A549 (cell line): ENCODE results near the gene SNRNP70. TPM values are rescaled to one million over a fixed set of nuclear protein-coding genes. Genes with fewer than 3 reads are reported as not detected.
A peak's percentile ranks its signal among the peaks of the same experiment; 100 is the strongest.

Experiments
- ATAC-seq, 2 experiments: fragments of 200-7000 bp in 1 of 2; fragments of >200 bp in 1 of 2; cut with Nextera tagmentation in 1 of 2; cut with Tn5 transposase in 1 of 2; 3 replicates each; pipeline versions ENCODE4 v1.8.0 to v1.9.1; 2018 to 2020; ENCODE audit warnings: mild to moderate bottlenecking in 1 of 2, moderate library complexity in 1 of 2
- CTCF ChIA-PET: fragments of 300-600 bp; sonication (Branson Sonifier 250); formaldehyde crosslinking; extraction: SDS; loops from one replicate; lab custom pipeline; 2021; ENCODE audit warnings: antibody characterized with exemption, inconsistent platforms; lab: Yijun Ruan, JAX
- POLR2A ChIA-PET: fragments of 350-600 bp; formaldehyde crosslinking; extraction: SDS; loops from one replicate; lab custom pipeline; 2021; ENCODE audit warnings: antibody characterized with exemption, inconsistent platforms; lab: Yijun Ruan, JAX
- DNase-seq, 2 experiments: peaks; one replicate each; pipeline versions ENCODE4 v3.0.0 to v3.0.0-alpha.2; 2011 to 2016; ENCODE audit warnings: low read depth in 1 of 2, low spot score in 1 of 2
- FAIRE-seq: peaks from 2 replicates; lab custom pipeline; 2011; peaks lifted over from hg19 to GRCh38; lab: Jason Lieb, UNC
- H3K27ac ChIP-seq, 2 experiments: fragments of >200 bp; sonication (Bioruptor Twin); formaldehyde crosslinking; 3 replicates each; pipeline ENCODE4 v1.5.1; 2016 to 2017
- H3K4me1 ChIP-seq: fragments of >200 bp; sonication (Bioruptor Twin); formaldehyde crosslinking; 3 replicates; pipeline ENCODE4 v1.6.1; 2016
- H3K4me2 ChIP-seq: fragments of >200 bp; sonication (Bioruptor Twin); formaldehyde crosslinking; 3 replicates; pipeline ENCODE4 v1.6.1; 2016
- H3K4me3 ChIP-seq: fragments of >200 bp; sonication (Bioruptor Twin); formaldehyde crosslinking; 3 replicates; pipeline ENCODE4 v1.5.1; 2016
- H3K9me3 ChIP-seq: fragments of >200 bp; sonication (Bioruptor Twin); formaldehyde crosslinking; 3 replicates; pipeline ENCODE4 v1.6.1; 2016
- CHD2 ChIP-seq: fragments of 150-350 bp; IDR thresholded peaks from 2 replicates; pipeline ENCODE4 v1.6.1; 2014; ENCODE audit warnings: low read length; ENCODE audit not compliant: partially characterized antibody
- EHMT2 ChIP-seq: fragments of 200-600 bp; sonication (generic); IDR thresholded peaks from 2 replicates; pipeline ENCODE4 v1.6.1; 2016; ENCODE audit warnings: antibody characterized with exemption, low read depth, mild to moderate bottlenecking, moderate library complexity
- ELK1 ChIP-seq: fragments of 150-350 bp; IDR thresholded peaks from 2 replicates; pipeline ENCODE4 v1.6.1; 2014; ENCODE audit warnings: low read depth, mild to moderate bottlenecking, low read length
- FOSL2 ChIP-seq, 2 experiments: fragments of 450-650 bp in 1 of 2; fragments of >200 bp in 1 of 2; sonication (Bioruptor Twin) in 1 of 2; formaldehyde crosslinking; IDR thresholded peaks; 2 replicates each; pipeline versions ENCODE4 v1.5.0 to v1.6.1; 2016 to 2020; ENCODE audit warnings: mild to moderate bottlenecking in 1 of 2, moderate library complexity in 1 of 2
- FOXS1 ChIP-seq: fragments of 250-450 bp; sonication (Bioruptor Pico); IDR thresholded peaks from 2 replicates; pipeline ENCODE4 v1.5.0; 2020; ENCODE audit warnings: mild to moderate bottlenecking, moderate library complexity
- HDAC2 ChIP-seq: fragments of 200-600 bp; sonication (generic); IDR thresholded peaks from 2 replicates; pipeline ENCODE4 v1.6.1; 2016
- HOXB13 ChIP-seq: fragments of 250-450 bp; sonication (Bioruptor Pico); IDR thresholded peaks from 2 replicates; pipeline ENCODE4 v1.5.0; 2020; ENCODE audit warnings: low read depth, mild to moderate bottlenecking, moderate library complexity
- HOXB5 ChIP-seq: fragments of 250-450 bp; sonication (Bioruptor Pico); IDR thresholded peaks from 2 replicates; pipeline ENCODE4 v1.5.0; 2020; ENCODE audit warnings: mild to moderate bottlenecking, moderate library complexity
- KDM5A ChIP-seq: fragments of 200-600 bp; sonication (generic); IDR thresholded peaks from 2 replicates; pipeline ENCODE4 v1.6.1; 2016; ENCODE audit warnings: antibody characterized with exemption, mild to moderate bottlenecking
- PHF8 ChIP-seq: fragments of 200-600 bp; sonication (generic); IDR thresholded peaks from 2 replicates; pipeline ENCODE4 v1.6.1; 2016; ENCODE audit warnings: low read depth, mild to moderate bottlenecking, antibody characterized with exemption, moderate library complexity, borderline replicate concordance
- POLR2A ChIP-seq: IDR thresholded peaks from 2 replicates; pipeline ENCODE4 v1.6.1; 2012; ENCODE audit warnings: mild to moderate bottlenecking, low read length
- POLR2AphosphoS2 ChIP-seq: conservative IDR thresholded peaks from 2 replicates; pipeline ENCODE4 v1.6.1; 2012; ENCODE audit warnings: low read length, improper control_type of control experiment, inconsistent platforms
- RNF2 ChIP-seq: fragments of 200-600 bp; sonication (generic); IDR thresholded peaks from 2 replicates; pipeline ENCODE4 v1.6.1; 2016; ENCODE audit warnings: low read depth, mild to moderate bottlenecking, antibody characterized with exemption, moderate library complexity, borderline replicate concordance
- SREBF2 ChIP-seq: fragments of 450-650 bp; IDR thresholded peaks from 2 replicates; pipeline ENCODE4 v1.6.1; 2014; ENCODE audit warnings: mild to moderate bottlenecking, moderate library complexity
- TP53 ChIP-seq: fragments of 250-450 bp; sonication (Bioruptor Pico); IDR thresholded peaks from 2 replicates; pipeline ENCODE4 v1.5.0; 2021; ENCODE audit warnings: mild to moderate bottlenecking, moderate library complexity
- USF2 ChIP-seq: fragments of 450-650 bp; IDR thresholded peaks from 2 replicates; pipeline ENCODE4 v1.6.1; 2014; ENCODE audit warnings: antibody characterized with exemption
- ZC3H11A ChIP-seq: fragments of 450-650 bp; IDR thresholded peaks from 2 replicates; pipeline ENCODE4 v1.6.1; 2014; ENCODE audit warnings: antibody characterized with exemption, mild to moderate bottlenecking
- ZFP36 ChIP-seq: fragments of 450-650 bp; IDR thresholded peaks from 2 replicates; pipeline ENCODE4 v1.6.1; 2014; ENCODE audit warnings: borderline replicate concordance; ENCODE audit not compliant: partially characterized antibody
- WGBS: methylation state at CpG from one replicate; pipeline ENCODE4 v1.1.6; 2017; ENCODE audit errors: missing lambda C conversion rate; 5-methylcytosine and 5-hydroxymethylcytosine counted together
- polyA plus RNA-seq, 4 experiments: library from polyadenylated mRNA; depleted of rRNA in 3 of 4; stranded (reverse); fragments of >200 nt; fragmentation: RNase III in 1 of 4; extraction: RNeasy Plus Mini Kit Qiagen cat#74134 plus additional on column Dnase treatment in 1 of 4; gene quantifications; 2 replicates in 3 of 4; 3 replicates in 1 of 4; pipeline ENCODE4 v1.2.3, GENCODE V29; 2011 to 2017
- TF ChIP-seq, protein P1 (sequence below): fragments of >200 bp; sonication (Bioruptor Twin); formaldehyde crosslinking; IDR thresholded peaks from 3 replicates; pipeline ENCODE4 v1.6.1; 2016
- TF ChIP-seq, protein P2 (sequence below): fragments of 250-450 bp; sonication (Bioruptor Pico); IDR thresholded peaks from 2 replicates; pipeline ENCODE4 v1.5.0; 2020; ENCODE audit warnings: low read depth, mild to moderate bottlenecking, moderate library complexity
- TF ChIP-seq, protein P3 (sequence below): IDR thresholded peaks from 2 replicates; pipeline ENCODE4 v1.6.1; 2012

SNRNP70 gene
- polyA plus RNA-seq, 2 of the 4 experiments (the other 2 are of a cell fraction): 214 to 350 TPM

GRCh38 chr19:49113762-49114629, 28.7 kb downstream of the SNRNP70 start, which contains the start of gene LIN7B (continued):
- TF ChIP-seq FOSL2 (IDR thresholded peaks at IDR 0.05) (no peak), FOSL2 (CRISPR knock-in tag; IDR thresholded peaks at IDR 0.05) (no peak), POLR2A (peak; percentile 78), EHMT2 (no peak), USF2 (peak; percentile 92), HOXB5 (CRISPR knock-in tag) (0 out of 2 replicates have a peak, but pooled peaks have one; percentile 39), ZFP36 (no peak), CHD2 (no peak)
- TF ChIP-seq, protein P1, sequence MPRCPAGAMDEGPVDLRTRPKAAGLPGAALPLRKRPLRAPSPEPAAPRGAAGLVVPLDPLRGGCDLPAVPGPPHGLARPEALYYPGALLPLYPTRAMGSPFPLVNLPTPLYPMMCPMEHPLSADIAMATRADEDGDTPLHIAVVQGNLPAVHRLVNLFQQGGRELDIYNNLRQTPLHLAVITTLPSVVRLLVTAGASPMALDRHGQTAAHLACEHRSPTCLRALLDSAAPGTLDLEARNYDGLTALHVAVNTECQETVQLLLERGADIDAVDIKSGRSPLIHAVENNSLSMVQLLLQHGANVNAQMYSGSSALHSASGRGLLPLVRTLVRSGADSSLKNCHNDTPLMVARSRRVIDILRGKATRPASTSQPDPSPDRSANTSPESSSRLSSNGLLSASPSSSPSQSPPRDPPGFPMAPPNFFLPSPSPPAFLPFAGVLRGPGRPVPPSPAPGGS: peak; percentile 34; the same call in 1 of the 3 replicates
- TF ChIP-seq, protein P2, sequence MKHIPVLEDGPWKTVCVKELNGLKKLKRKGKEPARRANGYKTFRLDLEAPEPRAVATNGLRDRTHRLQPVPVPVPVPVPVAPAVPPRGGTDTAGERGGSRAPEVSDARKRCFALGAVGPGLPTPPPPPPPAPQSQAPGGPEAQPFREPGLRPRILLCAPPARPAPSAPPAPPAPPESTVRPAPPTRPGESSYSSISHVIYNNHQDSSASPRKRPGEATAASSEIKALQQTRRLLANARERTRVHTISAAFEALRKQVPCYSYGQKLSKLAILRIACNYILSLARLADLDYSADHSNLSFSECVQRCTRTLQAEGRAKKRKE: 0 out of 2 replicates have a peak, but pooled peaks have one; percentile 76

GRCh38 chr19:49114630-49115363, 29.5 kb downstream of the SNRNP70 start:
- peak overlapping the region; percentile 92 to 95 for H3K27ac ChIP-seq
- peaks cover 27% of the 10 kb centered on the region for H3K4me1 ChIP-seq
- peak overlapping the region; percentile 79 for H3K4me3 ChIP-seq
- no peak for FAIRE-seq
- POLR2A ChIA-PET: interaction anchor here (0.6 to 1.8 kb wide), 6 partner anchors 11 to 96 kb away, joined by 3 to 8 read pairs (median 4); no protein-coding TSS in a partner anchor
- 31% methylated on average over 46 of the region's 68 CpGs for WGBS
- CTCF ChIA-PET: interaction anchor here (0.8 to 11.5 kb wide), 19 partner anchors 9 to 126 kb away, joined by 3 to 241 read pairs (median 5); no protein-coding TSS in a partner anchor
- no peak for DNase-seq
- H3K4me2 ChIP-seq: peak overlapping the region; percentile 96
- no peak for ATAC-seq
- H3K9me3 ChIP-seq: no peaks in the 10 kb centered on the region
- no peak for TF ChIP-seq ZC3H11A
- no peak for TF ChIP-seq FOXS1 (CRISPR knock-in tag)
- TF ChIP-seq HDAC2: no peak
- no peak for TF ChIP-seq TP53
- TF ChIP-seq ELK1: no peak
- TF ChIP-seq POLR2AphosphoS2: no peak
- TF ChIP-seq RNF2: peak; percentile 69; the same call in 1 of the 2 replicates
- TF ChIP-seq, protein P1: no peak
- no peak for TF ChIP-seq SREBF2
- no peak for TF ChIP-seq KDM5A
- TF ChIP-seq, protein P3, sequence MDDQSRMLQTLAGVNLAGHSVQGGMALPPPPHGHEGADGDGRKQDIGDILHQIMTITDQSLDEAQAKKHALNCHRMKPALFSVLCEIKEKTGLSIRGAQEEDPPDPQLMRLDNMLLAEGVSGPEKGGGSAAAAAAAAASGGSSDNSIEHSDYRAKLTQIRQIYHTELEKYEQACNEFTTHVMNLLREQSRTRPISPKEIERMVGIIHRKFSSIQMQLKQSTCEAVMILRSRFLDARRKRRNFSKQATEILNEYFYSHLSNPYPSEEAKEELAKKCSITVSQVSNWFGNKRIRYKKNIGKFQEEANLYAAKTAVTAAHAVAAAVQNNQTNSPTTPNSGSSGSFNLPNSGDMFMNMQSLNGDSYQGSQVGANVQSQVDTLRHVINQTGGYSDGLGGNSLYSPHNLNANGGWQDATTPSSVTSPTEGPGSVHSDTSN: no peak
- TF ChIP-seq PHF8: no peak
- no peak for TF ChIP-seq HOXB13
- 0 out of 2 replicates have a peak, but pooled peaks have one; percentile 11 for TF ChIP-seq HOXB5 (CRISPR knock-in tag)
